Measurements from ENCODE around the gene MAP3K15. TPM values are rescaled to one million over a fixed set of nuclear protein-coding genes. Genes with fewer than 3 reads are reported as not detected.

The MAP3K15 gene
- total RNA-seq, 1 donor from 2014 or later = 0.25 TPM

GRCh38 chrX:19354625-19355024 lies 160.7 kb downstream of the MAP3K15 start:
- TF ChIP-seq CTCF (IDR thresholded peaks at IDR 0.05) (no peak), POLR2AphosphoS5 (IDR thresholded peaks at IDR 0.05; ENCODE audit: insufficient read depth in 1 of 2, low read depth in 1 of 2) (no peak), POLR2A (IDR thresholded peaks at IDR 0.05) (no peak)
- H3K27me3 ChIP-seq = no peaks in the 10 kb centered on the region
- intact Hi-C loops (cut with DNase I) = no loop called here
- H3K9me3 ChIP-seq = no peaks in the 10 kb centered on the region
- H3K36me3 ChIP-seq = peaks cover 0 to 44% of the 10 kb centered on the region in 2 donors
- no peak overlapping the region for H3K27ac ChIP-seq
- H3K4me1 ChIP-seq = no peaks in the 10 kb centered on the region
- no peak for DNase-seq (ENCODE audit: extremely low spot score in 2 of 2)
- no peak overlapping the region for H3K4me3 ChIP-seq

- no peaks in the 10 kb centered on the region for H3K9me3 ChIP-seq
- peaks cover 0 to 23% of the 10 kb centered on the region in 2 donors for H3K36me3 ChIP-seq
- H3K4me1 ChIP-seq = no peaks in the 10 kb centered on the region
- intact Hi-C loops (cut with DNase I) = no loop called here
- TF ChIP-seq POLR2A (IDR thresholded peaks at IDR 0.05) (no peak), POLR2AphosphoS5 (IDR thresholded peaks at IDR 0.05; ENCODE audit: insufficient read depth in 1 of 2, low read depth in 1 of 2) (no peak), CTCF (IDR thresholded peaks at IDR 0.05) (no peak)
- DNase-seq (ENCODE audit: extremely low spot score in 2 of 2) = no peak
- no peak overlapping the region for H3K4me3 ChIP-seq
- no peak overlapping the region for H3K27ac ChIP-seq
- no peaks in the 10 kb centered on the region for H3K27me3 ChIP-seq
These were observed 164.3 kb downstream of the MAP3K15 start for GRCh38 chrX:19350941-19351384.

GRCh38 chrX:19349264-19349663 lies 166.0 kb downstream of the MAP3K15 start:
- Histone ChIP-seq H3K36me3 (peaks cover 0 to 15% of the 10 kb centered on the region in 2 donors), H3K27ac (no peak overlapping the region), H3K4me3 (no peak overlapping the region), H3K27me3 (no peaks in the 10 kb centered on the region), H3K9me3 (no peaks in the 10 kb centered on the region), H3K4me1 (peaks cover 8% of the 10 kb centered on the region)
- DNase-seq (ENCODE audit: extremely low spot score in 2 of 2) = no peak
- TF ChIP-seq CTCF (IDR thresholded peaks at IDR 0.05) (no peak), POLR2A (IDR thresholded peaks at IDR 0.05) (no peak), POLR2AphosphoS5 (IDR thresholded peaks at IDR 0.05; ENCODE audit: insufficient read depth in 1 of 2, low read depth in 1 of 2) (no peak)
- intact Hi-C loops (cut with DNase I) = no loop called here

- peaks cover 0 to 1% of the 10 kb centered on the region in 2 donors for H3K36me3 ChIP-seq
- no peaks in the 10 kb centered on the region for H3K27me3 ChIP-seq
- H3K4me3 ChIP-seq = no peak overlapping the region
- H3K4me1 ChIP-seq = peaks cover 10% of the 10 kb centered on the region
- TF ChIP-seq POLR2A (IDR thresholded peaks at IDR 0.05) (no peak), CTCF (IDR thresholded peaks at IDR 0.05) (no peak), POLR2AphosphoS5 (IDR thresholded peaks at IDR 0.05; ENCODE audit: insufficient read depth in 1 of 2, low read depth in 1 of 2) (no peak)
- intact Hi-C loops (cut with DNase I) = no loop called here
- no peaks in the 10 kb centered on the region for H3K9me3 ChIP-seq
- no peak for DNase-seq (ENCODE audit: extremely low spot score in 2 of 2)
- H3K27ac ChIP-seq = no peak overlapping the region
These were observed 167.4 kb downstream of the MAP3K15 start for GRCh38 chrX:19347916-19348315.

- H3K4me3 ChIP-seq = peak overlapping the region; percentile 62 to 64
- H3K27ac ChIP-seq = no peak overlapping the region
- H3K9me3 ChIP-seq = no peaks in the 10 kb centered on the region
- intact Hi-C loops (cut with DNase I) = no loop called here
- H3K27me3 ChIP-seq = no peaks in the 10 kb centered on the region
- no peak for DNase-seq (ENCODE audit: extremely low spot score in 2 of 2)
- TF ChIP-seq POLR2AphosphoS5 (IDR thresholded peaks at IDR 0.05; ENCODE audit: insufficient read depth in 1 of 2, low read depth in 1 of 2) (no peak), POLR2A (IDR thresholded peaks at IDR 0.05) (no peak), CTCF (IDR thresholded peaks at IDR 0.05) (no peak)
- no peaks in the 10 kb centered on the region for H3K36me3 ChIP-seq
- H3K4me1 ChIP-seq = peaks cover 14% of the 10 kb centered on the region
These were observed 170.6 kb downstream of the MAP3K15 start for GRCh38 chrX:19344661-19345060.

Measured in vagina (tissue), 2 donors.